Keratinocyte (primary cell): ENCODE results near the gene TUSC2. TPM values are rescaled to one million over a fixed set of nuclear protein-coding genes. Genes with fewer than 3 reads are reported as not detected.
A peak's percentile ranks its signal among the peaks of the same experiment; 100 is the strongest.

ENCODE experiments used
- DNase-seq: peaks from one replicate; pipeline ENCODE4 v3.0.0-alpha.2; 2011; ENCODE audit warnings: low read depth, missing footprints, low spot score
- FAIRE-seq: peaks from 2 replicates; lab custom pipeline; 2011; peaks lifted over from hg19 to GRCh38; lab: Jason Lieb, UNC
- H2AFZ ChIP-seq: 2 replicates; pipeline ENCODE4 v1.6.0; 2012; ENCODE audit warnings: low read length, control low read depth, inconsistent platforms; ENCODE audit not compliant: control insufficient read depth
- H3K27ac ChIP-seq: 2 replicates; pipeline ENCODE4 v1.5.1; 2011; ENCODE audit warnings: low read length; ENCODE audit not compliant: control insufficient read depth, insufficient read depth
- H3K27me3 ChIP-seq: 3 replicates; pipeline ENCODE4 v1.6.0; 2011; ENCODE audit warnings: low read length; ENCODE audit not compliant: control insufficient read depth, insufficient read depth; ENCODE audit errors: extremely low read depth
- H3K36me3 ChIP-seq, 2 experiments: 2 replicates in 1 of 2; 3 replicates in 1 of 2; pipeline ENCODE4 v1.5.1; 2011; ENCODE audit warnings: low read length in 2 of 2, mild to moderate bottlenecking in 1 of 2; ENCODE audit not compliant: control insufficient read depth in 2 of 2, insufficient read depth in 2 of 2; ENCODE audit errors: extremely low read depth in 1 of 2
- H3K4me1 ChIP-seq: 3 replicates; pipeline ENCODE4 v1.5.1; 2011; ENCODE audit warnings: low read length; ENCODE audit not compliant: control insufficient read depth, insufficient read depth; ENCODE audit errors: extremely low read depth
- H3K4me2 ChIP-seq: 3 replicates; pipeline ENCODE4 v1.6.0; 2011; ENCODE audit warnings: low read depth, low read length; ENCODE audit not compliant: control insufficient read depth, insufficient read depth; ENCODE audit errors: extremely low read depth
- H3K4me3 ChIP-seq, 3 experiments: fragments of 200-600 bp in 1 of 3; sonication (generic) in 1 of 3; 2 replicates in 2 of 3; 3 replicates in 1 of 3; pipeline ENCODE4 v1.5.1; 2011 to 2016; ENCODE audit warnings: low read length in 3 of 3, mild to moderate bottlenecking in 3 of 3, control low read depth in 2 of 3, inconsistent platforms in 1 of 3, low read depth in 1 of 3, mixed read lengths in 1 of 3, mixed run types in 1 of 3, moderate library complexity in 1 of 3; ENCODE audit not compliant: control insufficient read depth in 2 of 3, insufficient read depth in 2 of 3; ENCODE audit errors: extremely low read depth in 1 of 3
- H3K79me2 ChIP-seq: 2 replicates; pipeline ENCODE4 v1.6.0; 2012; ENCODE audit warnings: low read length; ENCODE audit not compliant: control insufficient read depth, insufficient read depth
- H3K9ac ChIP-seq: 3 replicates; pipeline ENCODE4 v1.6.0; 2011; ENCODE audit warnings: low read length; ENCODE audit not compliant: control insufficient read depth, insufficient read depth; ENCODE audit errors: extremely low read depth
- H3K9me1 ChIP-seq: 3 replicates; pipeline ENCODE4 v1.6.0; 2011; ENCODE audit warnings: low read length; ENCODE audit not compliant: control insufficient read depth, insufficient read depth; ENCODE audit errors: extremely low read depth
- H3K9me3 ChIP-seq: 2 replicates; pipeline ENCODE4 v1.5.1; 2012; ENCODE audit warnings: low read depth, low read length; ENCODE audit not compliant: control insufficient read depth
- H4K20me1 ChIP-seq: 3 replicates; pipeline ENCODE4 v1.6.0; 2011; ENCODE audit warnings: low read length; ENCODE audit not compliant: control insufficient read depth, insufficient read depth; ENCODE audit errors: extremely low read depth
- CTCF ChIP-seq, 3 experiments: IDR thresholded peaks in 1 of 3; conservative IDR thresholded peaks in 1 of 3; optimal IDR thresholded peaks in 1 of 3; 2 replicates in 2 of 3; 3 replicates in 1 of 3; pipeline versions ENCODE3 to v1.5.1; 2011; ENCODE audit warnings: low read length in 3 of 3, mild to moderate bottlenecking in 3 of 3, moderate library complexity in 2 of 3, control low read depth in 1 of 3, inconsistent platforms in 1 of 3; ENCODE audit not compliant: insufficient read depth in 2 of 3; ENCODE audit errors: extremely low read depth in 1 of 3
- EZH2 ChIP-seq: IDR thresholded peaks from one replicate; pipeline ENCODE4 v1.6.1; 2012; ENCODE audit warnings: inconsistent platforms, mild to moderate bottlenecking, low read length, moderate library complexity
- dilution Hi-C: fragments of 300-500 bp; cut with MboI; formaldehyde crosslinking; loops from one replicate; pipeline ENCODE4 v1.7.0; 2020; ENCODE audit warnings: low sequenced_read_pairs; ENCODE audit not compliant: extremely low pct_ligation_motif_present
- polyA plus RNA-seq, 5 experiments: library from polyadenylated mRNA; depleted of rRNA in 3 of 5; stranded (reverse) in 3 of 5; stranded (forward) in 1 of 5; unstranded in 1 of 5; fragments of >200 nt; gene quantifications; 1 replicate in 1 of 5; 2 replicates in 3 of 5; 3 replicates in 1 of 5; pipeline versions ENCODE4 v1.2.1 to v1.2.3, GENCODE V29; 2011 to 2012; ENCODE audit warnings: missing spikeins in 2 of 5, low read depth in 1 of 5, low replicate concordance in 1 of 5

Gene TUSC2
- polyA plus RNA-seq, 1 donor (not counting 4 experiments of a cell fraction or from before 2014, with no cell fraction given), result 30.5 TPM

- dilution Hi-C loops, result no loop called here
- FAIRE-seq, result no peak
- Histone ChIP-seq H3K79me2 (peaks cover 18% of the 10 kb centered on the region), H3K4me1 (peaks cover 23% of the 10 kb centered on the region), H3K27ac (peak overlapping the region; percentile 69), H3K4me3 (peak overlapping the region; percentile 71 to 91 (median 87)), H3K27me3 (no peaks in the 10 kb centered on the region), H2AFZ (peak overlapping the region; percentile 97), H3K9me3 (no peaks in the 10 kb centered on the region), H4K20me1 (no peaks in the 10 kb centered on the region), H3K4me2 (peak overlapping the region; percentile 71), H3K36me3 (peaks cover 15 to 26% of the 10 kb centered on the region in 2 experiments), H3K9me1 (no peaks in the 10 kb centered on the region), H3K9ac (peak overlapping the region; percentile 77)
- DNase-seq, result no peak
- TF ChIP-seq CTCF (optimal IDR thresholded peaks at IDR 0.05 in 1 of 3, IDR thresholded peaks at IDR 0.05 in 1 of 3, conservative IDR thresholded peaks at IDR 0.05 in 1 of 3; ENCODE audit: extremely low read depth in 1 of 3, insufficient read depth in 2 of 3, low read length in 3 of 3) (no peak), EZH2 (no peak)
Observed at GRCh38 chr3:50350213-50350526, 22.1 kb upstream of the TUSC2 start.

DNA sequence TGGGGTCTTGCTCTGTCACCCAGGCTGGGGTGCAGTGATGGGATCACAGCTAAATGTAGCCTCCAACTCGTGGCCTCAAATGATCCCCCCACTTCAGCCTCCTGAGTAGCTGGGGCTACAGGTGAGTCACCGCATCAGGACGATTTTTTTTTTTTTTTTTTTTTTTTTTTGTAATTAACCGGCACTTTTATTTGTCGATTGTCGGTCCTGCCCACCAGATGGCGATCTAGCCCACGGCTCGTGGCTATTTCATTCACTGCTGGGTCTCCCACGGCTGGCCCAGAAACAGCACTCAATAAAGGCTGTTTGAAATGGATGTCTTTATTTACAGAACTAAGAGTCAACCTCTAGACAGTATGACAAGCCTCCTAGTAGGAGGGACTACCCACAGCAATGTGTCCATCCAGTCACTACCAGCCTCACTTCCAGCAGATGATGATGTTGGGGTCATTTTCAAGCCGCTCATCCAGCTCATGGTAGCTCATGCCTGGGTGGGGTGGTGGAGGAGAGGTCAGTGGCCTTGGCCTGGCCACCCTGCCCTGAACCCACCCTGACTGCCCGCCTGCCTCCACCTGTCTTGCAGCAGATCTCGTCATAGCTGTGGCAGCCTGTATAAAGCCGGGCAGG lies 19.3 kb upstream of the TUSC2 start:
- Histone ChIP-seq H3K9me1 (no peaks in the 10 kb centered on the region), H3K4me2 (no peak overlapping the region), H3K9ac (no peak overlapping the region), H3K4me1 (peaks cover 24% of the 10 kb centered on the region), H2AFZ (no peak overlapping the region), H3K27me3 (no peaks in the 10 kb centered on the region), H3K79me2 (peaks cover 12% of the 10 kb centered on the region), H3K4me3 (no peak overlapping the region), H3K36me3 (peaks cover 10% of the 10 kb centered on the region in 2 experiments), H3K9me3 (no peaks in the 10 kb centered on the region), H3K27ac (no peak overlapping the region), H4K20me1 (no peaks in the 10 kb centered on the region)
- no peak for DNase-seq
- TF ChIP-seq CTCF (optimal IDR thresholded peaks at IDR 0.05 in 1 of 3, IDR thresholded peaks at IDR 0.05 in 1 of 3, conservative IDR thresholded peaks at IDR 0.05 in 1 of 3; ENCODE audit: extremely low read depth in 1 of 3, insufficient read depth in 2 of 3, low read length in 3 of 3), result peak in 2 of 3 experiments; percentile 52 to 70
- no peak for TF ChIP-seq EZH2
- FAIRE-seq, result peak; percentile 46
- dilution Hi-C loops, result no loop called here
